Measurements from ENCODE around the gene CT45A9. TPM values are rescaled to one million over a fixed set of nuclear protein-coding genes. Genes with fewer than 3 reads are reported as not detected.
"Not testable (repeated sequence)": the region's sequence is repeated elsewhere in the genome, so short reads cannot be mapped to it uniquely, and the experiment has no call there.

Gene CT45A9
- total and polyA plus RNA-seq, 2 donors (not counting 1 experiment from before 2014, with no cell fraction given) = not detected

GRCh38 chrX:135882741-135883140, 11.1 kb upstream of the CT45A9 start:
- H3K9ac ChIP-seq (ENCODE audit: insufficient read depth, low read length); H4K20me1 ChIP-seq (ENCODE audit: control insufficient read depth, extremely low read depth, insufficient read depth, low read length); DNase-seq (ENCODE audit: low read depth in 2 of 2); H3K36me3 ChIP-seq (ENCODE audit: control insufficient read depth, insufficient read depth, low read length); H3K4me3 ChIP-seq (replicated peaks in 1 of 4; ENCODE audit: control extremely low read depth in 1 of 4, insufficient read depth in 1 of 4, low read depth in 3 of 4, low read length in 4 of 4); H2AFZ ChIP-seq (ENCODE audit: low read length); H3K79me2 ChIP-seq (ENCODE audit: control insufficient read depth, insufficient read depth, low read length); H3K4me1 ChIP-seq (ENCODE audit: control insufficient read depth, extremely low read depth, insufficient read depth, low read length); H3K27me3 ChIP-seq (ENCODE audit: control insufficient read depth, insufficient read depth, low read length); H3K27ac ChIP-seq (ENCODE audit: insufficient read depth, low read length); H3K9me3 ChIP-seq (ENCODE audit: control insufficient read depth, insufficient read depth, low read depth, low read length); H3K4me2 ChIP-seq (ENCODE audit: extremely low read depth, insufficient read depth, low read length): not testable (repeated sequence)

- not testable (repeated sequence) for H3K4me2 ChIP-seq (ENCODE audit: extremely low read depth, insufficient read depth, low read length); H3K4me3 ChIP-seq (replicated peaks in 1 of 4; ENCODE audit: control extremely low read depth in 1 of 4, insufficient read depth in 1 of 4, low read depth in 3 of 4, low read length in 4 of 4); H3K79me2 ChIP-seq (ENCODE audit: control insufficient read depth, insufficient read depth, low read length); H3K4me1 ChIP-seq (ENCODE audit: control insufficient read depth, extremely low read depth, insufficient read depth, low read length); H3K9ac ChIP-seq (ENCODE audit: insufficient read depth, low read length); H3K9me3 ChIP-seq (ENCODE audit: control insufficient read depth, insufficient read depth, low read depth, low read length); H3K27ac ChIP-seq (ENCODE audit: insufficient read depth, low read length); H3K36me3 ChIP-seq (ENCODE audit: control insufficient read depth, insufficient read depth, low read length); H2AFZ ChIP-seq (ENCODE audit: low read length); H3K27me3 ChIP-seq (ENCODE audit: control insufficient read depth, insufficient read depth, low read length); DNase-seq (ENCODE audit: low read depth in 2 of 2); H4K20me1 ChIP-seq (ENCODE audit: control insufficient read depth, extremely low read depth, insufficient read depth, low read length)
These were observed 17.2 kb downstream of the CT45A9 start, which contains the start of gene CT45A8 for GRCh38 chrX:135854438-135854837. Gene CT45A8, minus strand, starts transcription at chrX:135854538. Its CDS starts 3,755 bp downstream, at chrX:135850783.

GRCh38 chrX:135837180-135837579, 34.4 kb downstream of the CT45A9 start, which contains the start of gene CT45A7:
Gene CT45A7, minus strand, starts transcription at chrX:135837280. Its CDS starts 3,747 bp downstream, at chrX:135833533.
- not testable (repeated sequence) for H2AFZ ChIP-seq (ENCODE audit: low read length); H3K79me2 ChIP-seq (ENCODE audit: control insufficient read depth, insufficient read depth, low read length); H3K4me2 ChIP-seq (ENCODE audit: extremely low read depth, insufficient read depth, low read length); H3K27me3 ChIP-seq (ENCODE audit: control insufficient read depth, insufficient read depth, low read length); H3K9ac ChIP-seq (ENCODE audit: insufficient read depth, low read length); H4K20me1 ChIP-seq (ENCODE audit: control insufficient read depth, extremely low read depth, insufficient read depth, low read length); H3K9me3 ChIP-seq (ENCODE audit: control insufficient read depth, insufficient read depth, low read depth, low read length); H3K36me3 ChIP-seq (ENCODE audit: control insufficient read depth, insufficient read depth, low read length); H3K4me1 ChIP-seq (ENCODE audit: control insufficient read depth, extremely low read depth, insufficient read depth, low read length); H3K4me3 ChIP-seq (replicated peaks in 1 of 4; ENCODE audit: control extremely low read depth in 1 of 4, insufficient read depth in 1 of 4, low read depth in 3 of 4, low read length in 4 of 4); DNase-seq (ENCODE audit: low read depth in 2 of 2); H3K27ac ChIP-seq (ENCODE audit: insufficient read depth, low read length)

- H3K27me3 ChIP-seq (ENCODE audit: control insufficient read depth, insufficient read depth, low read length); H3K79me2 ChIP-seq (ENCODE audit: control insufficient read depth, insufficient read depth, low read length); H3K9me3 ChIP-seq (ENCODE audit: control insufficient read depth, insufficient read depth, low read depth, low read length); H3K27ac ChIP-seq (ENCODE audit: insufficient read depth, low read length); DNase-seq (ENCODE audit: low read depth in 2 of 2); H3K36me3 ChIP-seq (ENCODE audit: control insufficient read depth, insufficient read depth, low read length); H2AFZ ChIP-seq (ENCODE audit: low read length); H3K9ac ChIP-seq (ENCODE audit: insufficient read depth, low read length); H3K4me3 ChIP-seq (replicated peaks in 1 of 4; ENCODE audit: control extremely low read depth in 1 of 4, insufficient read depth in 1 of 4, low read depth in 3 of 4, low read length in 4 of 4); H3K4me2 ChIP-seq (ENCODE audit: extremely low read depth, insufficient read depth, low read length); H3K4me1 ChIP-seq (ENCODE audit: control insufficient read depth, extremely low read depth, insufficient read depth, low read length); H4K20me1 ChIP-seq (ENCODE audit: control insufficient read depth, extremely low read depth, insufficient read depth, low read length): not testable (repeated sequence)
These were observed 51.7 kb downstream of the CT45A9 start, which contains the start of gene CT45A2 for GRCh38 chrX:135819912-135820311. Gene CT45A2, minus strand, starts transcription at chrX:135820012. Its CDS starts 3,747 bp downstream, at chrX:135816265.

Other genes with a start within 250 kb of the CT45A9 start
- not detected in 2 replicates for gene CT45A1, start 158.2 kb downstream of the CT45A9 start, total RNA-seq
- not detected in 2 replicates for gene CT45A1, start 158.2 kb downstream of the CT45A9 start, polyA plus RNA-seq
- not detected in 2 replicates for gene CT45A3, start 103.6 kb downstream of the CT45A9 start, total RNA-seq
- not detected in 2 replicates for gene CT45A3, start 103.6 kb downstream of the CT45A9 start, polyA plus RNA-seq
- gene CT45A5, start 86.3 kb downstream of the CT45A9 start, total RNA-seq = not detected in 2 replicates
- gene CT45A5, start 86.3 kb downstream of the CT45A9 start, polyA plus RNA-seq = not detected in 2 replicates
- not detected in 2 replicates for gene CT45A6, start 69.0 kb downstream of the CT45A9 start, total RNA-seq
- gene CT45A6, start 69.0 kb downstream of the CT45A9 start, polyA plus RNA-seq = not detected in 2 replicates
- gene CT45A2, start 51.8 kb downstream of the CT45A9 start, total RNA-seq = not detected in 2 replicates
- gene CT45A2, start 51.8 kb downstream of the CT45A9 start, polyA plus RNA-seq = not detected in 2 replicates
- not detected in 2 replicates for gene CT45A7, start 34.5 kb downstream of the CT45A9 start, total RNA-seq
- not detected in 2 replicates for gene CT45A7, start 34.5 kb downstream of the CT45A9 start, polyA plus RNA-seq
- not detected in 2 replicates for gene CT45A8, start 17.3 kb downstream of the CT45A9 start, total RNA-seq
- not detected in 2 replicates for gene CT45A8, start 17.3 kb downstream of the CT45A9 start, polyA plus RNA-seq
- gene CT45A10, start 21.6 kb upstream of the CT45A9 start, total RNA-seq = not detected in 2 replicates
- not detected in 2 replicates for gene CT45A10, start 21.6 kb upstream of the CT45A9 start, polyA plus RNA-seq
- not detected in 2 replicates for gene SAGE1, start 21.9 kb upstream of the CT45A9 start, total RNA-seq
- 0.05 TPM in 1 of 2 replicates, not detected in the other for gene SAGE1, start 21.9 kb upstream of the CT45A9 start, polyA plus RNA-seq
- gene MMGT1, start 102.2 kb upstream of the CT45A9 start, total RNA-seq = 9.5 and 10.4 TPM in 2 replicates
- gene MMGT1, start 102.2 kb upstream of the CT45A9 start, polyA plus RNA-seq = 26.9 and 27.9 TPM in 2 replicates
- 18.2 and 30.4 TPM in 2 replicates for gene SLC9A6, start 113.6 kb upstream of the CT45A9 start, total RNA-seq
- 22.2 and 23.6 TPM in 2 replicates for gene SLC9A6, start 113.6 kb upstream of the CT45A9 start, polyA plus RNA-seq